Natural killer cell (primary cell): ENCODE measurements around the gene MACF1. TPM values are rescaled to one million over a fixed set of nuclear protein-coding genes. Genes with fewer than 3 reads are reported as not detected.
A peak's percentile ranks its signal among the peaks of the same experiment; 100 is the strongest.

Source experiments
- ATAC-seq, 3 donors: fragments of 150-1000 bp in 2 of 3; fragments of 200-7000 bp in 1 of 3; cut with Tn5 transposase; 1 replicate in 1 of 3; 2 replicates in 2 of 3; pipeline ENCODE4 v1.10.0; 2021; ENCODE audit warnings: mild to moderate bottlenecking in 2 of 3, moderate library complexity in 2 of 3
- DNase-seq, 2 donors: peaks; one replicate each; pipeline versions ENCODE4 v3.0.0 to v3.0.0-alpha.2; 2013 to 2021; ENCODE audit warnings: mixed read lengths in 1 of 2
- H3K27ac ChIP-seq: one replicate; pipeline ENCODE4 v1.5.1; 2013; ENCODE audit warnings: mild to moderate bottlenecking, low read length
- H3K27me3 ChIP-seq: one replicate; pipeline ENCODE4 v1.6.1; 2013; ENCODE audit warnings: low read length; ENCODE audit not compliant: control insufficient read depth, insufficient read depth
- H3K36me3 ChIP-seq: one replicate; pipeline ENCODE4 v1.6.1; 2013; ENCODE audit warnings: low read length; ENCODE audit not compliant: control insufficient read depth, insufficient read depth
- H3K4me1 ChIP-seq: one replicate; pipeline ENCODE4 v1.6.1; 2013; ENCODE audit warnings: low read length; ENCODE audit not compliant: control insufficient read depth, insufficient read depth
- H3K4me3 ChIP-seq: one replicate; pipeline ENCODE4 v1.5.1; 2013; ENCODE audit warnings: low read length
- H3K9me3 ChIP-seq: one replicate; pipeline ENCODE4 v1.6.1; 2013; ENCODE audit warnings: low read length; ENCODE audit not compliant: control insufficient read depth, insufficient read depth
- H3K27ac Mint-ChIP-seq, 2 donors: one replicate each; pipeline ENCODE4 v1.8.0; 2022; ENCODE audit warnings: mild to moderate bottlenecking in 2 of 2, mixed read lengths in 2 of 2, moderate library complexity in 1 of 2
- H3K27me3 Mint-ChIP-seq, 2 donors: one replicate each; pipeline ENCODE4 v1.8.0; 2022; ENCODE audit warnings: low read depth in 2 of 2, mixed read lengths in 2 of 2
- H3K36me3 Mint-ChIP-seq: one replicate; pipeline ENCODE4 v1.8.0; 2022; ENCODE audit warnings: mixed read lengths
- H3K4me1 Mint-ChIP-seq, 2 donors: one replicate each; pipeline ENCODE4 v1.8.0; 2022; ENCODE audit warnings: mixed read lengths in 2 of 2
- H3K4me3 Mint-ChIP-seq: one replicate; pipeline ENCODE4 v1.8.0; 2022; ENCODE audit warnings: mild to moderate bottlenecking, moderate library complexity, mixed read lengths
- H3K9me3 Mint-ChIP-seq, 2 donors: one replicate each; pipeline ENCODE4 v1.8.0; 2022; ENCODE audit warnings: mixed read lengths in 2 of 2
- WGBS: methylation state at CpG from one replicate; pipeline ENCODE4 v1.1.7; 2013; ENCODE audit warnings: missing lambda C conversion rate; ENCODE audit not compliant: insufficient coverage; 5-methylcytosine and 5-hydroxymethylcytosine counted together
- intact Hi-C: fragments of 100-400 bp; cut with micrococcal nuclease; formaldehyde crosslinking; loops from one replicate; pipeline ENCODE4 v1.14.2; 2022
- total RNA-seq, 4 donors: library from RNA; stranded (reverse); fragments of 120-200 nt in 1 of 4; gene quantifications; one replicate each; pipeline versions ENCODE4 v1.2.3 to v1.2.4, GENCODE V29; 2013 to 2022
- TF ChIP-seq, protein P1 (sequence below): fragments of 200-600 bp; IDR thresholded peaks from one replicate; pipeline ENCODE4 v1.8.0; 2022; ENCODE audit warnings: antibody characterized with exemption

MACF1 gene
- total RNA-seq, 3 donors from 2014 or later (not counting 1 experiment from before 2014, with no cell fraction given): 752 to 811 (median 752) TPM

DNA sequence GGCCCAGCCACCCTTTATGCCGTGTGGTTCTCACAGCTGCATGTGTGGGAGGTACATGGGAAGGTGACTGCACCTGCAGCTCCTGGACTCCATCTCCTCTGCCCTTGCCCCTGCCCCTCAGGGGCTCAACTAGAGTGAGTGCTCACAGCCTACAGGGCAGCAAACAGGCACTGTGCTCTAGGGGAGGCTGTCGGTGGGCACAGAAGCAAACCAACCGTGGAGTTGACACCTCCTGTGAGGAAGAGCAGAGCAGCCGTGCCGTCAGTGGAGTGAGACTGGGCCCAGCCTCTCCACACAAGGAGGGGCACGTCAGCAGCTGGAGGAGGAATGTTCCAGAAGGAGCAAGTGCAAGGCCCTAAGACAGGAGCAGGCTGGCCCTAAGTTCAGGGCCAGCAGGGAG, 319.7 kb downstream of the MACF1 start:
- Histone ChIP-seq H3K27ac (no peak overlapping the region), H3K9me3 (no peaks in the 10 kb centered on the region), H3K4me1 (peaks cover 34% of the 10 kb centered on the region), H3K36me3 (peaks cover 11% of the 10 kb centered on the region), H3K27me3 (peaks cover 2% of the 10 kb centered on the region), H3K4me3 (no peak overlapping the region)
- no peaks in the 10 kb centered on the region for H3K9me3 Mint-ChIP-seq
- TF ChIP-seq, protein P1, sequence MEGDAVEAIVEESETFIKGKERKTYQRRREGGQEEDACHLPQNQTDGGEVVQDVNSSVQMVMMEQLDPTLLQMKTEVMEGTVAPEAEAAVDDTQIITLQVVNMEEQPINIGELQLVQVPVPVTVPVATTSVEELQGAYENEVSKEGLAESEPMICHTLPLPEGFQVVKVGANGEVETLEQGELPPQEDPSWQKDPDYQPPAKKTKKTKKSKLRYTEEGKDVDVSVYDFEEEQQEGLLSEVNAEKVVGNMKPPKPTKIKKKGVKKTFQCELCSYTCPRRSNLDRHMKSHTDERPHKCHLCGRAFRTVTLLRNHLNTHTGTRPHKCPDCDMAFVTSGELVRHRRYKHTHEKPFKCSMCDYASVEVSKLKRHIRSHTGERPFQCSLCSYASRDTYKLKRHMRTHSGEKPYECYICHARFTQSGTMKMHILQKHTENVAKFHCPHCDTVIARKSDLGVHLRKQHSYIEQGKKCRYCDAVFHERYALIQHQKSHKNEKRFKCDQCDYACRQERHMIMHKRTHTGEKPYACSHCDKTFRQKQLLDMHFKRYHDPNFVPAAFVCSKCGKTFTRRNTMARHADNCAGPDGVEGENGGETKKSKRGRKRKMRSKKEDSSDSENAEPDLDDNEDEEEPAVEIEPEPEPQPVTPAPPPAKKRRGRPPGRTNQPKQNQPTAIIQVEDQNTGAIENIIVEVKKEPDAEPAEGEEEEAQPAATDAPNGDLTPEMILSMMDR: no peak
- no peaks in the 10 kb centered on the region for H3K36me3 Mint-ChIP-seq
- peaks cover 0 to 5% of the 10 kb centered on the region in 2 donors for H3K27me3 Mint-ChIP-seq
- no peak overlapping the region for H3K4me3 Mint-ChIP-seq
- intact Hi-C loops: no loop called here
- H3K4me1 Mint-ChIP-seq: peaks cover 8 to 24% of the 10 kb centered on the region in 2 donors
- WGBS: 73% methylated on average over 6 of the region's 6 CpGs
- peak overlapping the region in 1 of 2 donors; percentile 59 for H3K27ac Mint-ChIP-seq
- ATAC-seq (no peak), DNase-seq (no peak)

DNA sequence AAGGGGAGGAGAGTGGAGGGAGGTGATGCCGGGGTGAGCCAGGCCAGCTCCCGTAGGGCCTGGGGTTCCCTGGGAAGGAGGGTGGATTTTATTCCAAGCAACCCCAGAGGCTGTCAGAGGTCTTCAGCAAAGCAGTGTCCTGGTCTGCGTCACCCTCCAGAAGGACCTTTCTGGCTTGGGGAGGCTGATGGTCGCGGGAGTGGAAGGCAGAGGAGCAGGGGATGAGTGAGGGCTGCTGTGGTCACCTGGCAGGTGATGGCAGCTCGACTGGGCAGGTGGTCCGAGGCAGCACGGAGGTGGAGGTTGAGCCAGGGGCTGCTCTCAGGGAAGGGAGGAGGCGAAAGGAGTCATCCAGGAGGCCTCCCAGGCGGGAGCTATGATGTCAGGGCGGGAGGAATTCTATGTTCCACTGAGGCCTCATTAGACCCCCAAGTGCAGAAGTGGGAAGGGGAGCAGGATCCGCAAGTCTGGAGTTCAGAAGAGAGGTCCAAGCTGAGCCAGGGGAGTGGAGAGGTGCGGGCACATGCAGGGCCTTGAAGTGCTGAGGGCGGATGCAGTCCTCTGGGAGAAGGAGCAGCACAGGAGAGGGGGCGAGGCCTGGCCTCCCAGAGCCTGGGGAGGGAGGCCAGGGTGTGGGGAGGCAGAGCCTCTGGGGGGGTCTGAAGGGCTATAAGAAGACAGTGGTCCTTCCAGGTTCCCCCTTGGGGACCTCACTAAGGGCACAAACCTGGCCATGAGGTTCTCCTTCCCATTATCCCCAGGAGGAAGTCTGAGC, 320.3 kb downstream of the MACF1 start:
- Mint-ChIP-seq H3K27ac (peak overlapping the region in 1 of 2 donors; percentile 59), H3K9me3 (no peaks in the 10 kb centered on the region), H3K4me1 (peaks cover 8 to 24% of the 10 kb centered on the region in 2 donors), H3K4me3 (no peak overlapping the region), H3K27me3 (peaks cover 0 to 3% of the 10 kb centered on the region in 2 donors), H3K36me3 (peaks cover 4% of the 10 kb centered on the region)
- TF ChIP-seq, protein P1: no peak
- WGBS: 98% methylated on average over 15 of the region's 15 CpGs
- intact Hi-C loops: no loop called here
- Histone ChIP-seq H3K4me3 (no peak overlapping the region), H3K27ac (no peak overlapping the region), H3K27me3 (peaks cover 2% of the 10 kb centered on the region), H3K36me3 (peaks cover 12% of the 10 kb centered on the region), H3K4me1 (peaks cover 34% of the 10 kb centered on the region), H3K9me3 (no peaks in the 10 kb centered on the region)
- DNase-seq (no peak), ATAC-seq (no peak)

DNA sequence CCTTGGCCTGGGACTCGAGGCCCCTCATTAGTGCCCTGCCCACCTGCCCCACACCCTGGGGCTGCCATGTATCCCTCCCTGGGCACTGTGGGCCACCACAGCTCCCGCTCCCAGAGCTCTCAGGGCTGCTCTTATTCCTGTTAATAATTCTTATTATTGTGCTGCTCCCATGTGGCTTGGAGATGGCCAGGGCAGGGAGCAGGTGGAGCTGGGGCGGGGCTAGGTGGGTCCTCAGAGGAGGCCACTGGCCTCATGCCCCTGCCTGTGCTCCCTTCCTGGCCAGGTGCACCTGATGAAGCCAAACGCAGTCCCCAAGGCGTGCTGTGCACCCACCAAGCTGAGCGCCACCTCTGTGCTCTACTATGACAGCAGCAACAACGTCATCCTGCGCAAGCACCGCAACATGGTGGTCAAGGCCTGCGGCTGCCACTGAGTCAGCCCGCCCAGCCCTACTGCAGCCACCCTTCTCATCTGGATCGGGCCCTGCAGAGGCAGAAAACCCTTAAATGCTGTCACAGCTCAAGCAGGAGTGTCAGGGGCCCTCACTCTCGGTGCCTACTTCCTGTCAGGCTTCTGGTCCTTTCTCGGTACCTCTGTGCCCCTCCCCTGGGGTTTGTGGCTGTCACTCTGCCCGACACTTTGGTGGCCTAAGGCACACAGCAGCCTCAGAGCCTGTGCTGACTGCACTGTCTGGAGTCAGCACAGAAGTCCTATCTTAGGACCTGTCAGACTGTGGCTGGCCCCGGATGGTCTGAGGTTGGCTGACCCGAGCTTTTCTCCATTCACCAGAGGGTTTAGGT, 321.1 kb downstream of the MACF1 start:
- peak; percentile 64 to 74 for DNase-seq
- ATAC-seq: peak; percentile 90 to 96 (median 92)
- H3K4me1 ChIP-seq: peaks cover 34% of the 10 kb centered on the region
- intact Hi-C loops: no loop called here
- H3K27me3 ChIP-seq: peaks cover 2% of the 10 kb centered on the region
- Mint-ChIP-seq H3K9me3 (no peaks in the 10 kb centered on the region), H3K4me3 (peak overlapping the region; percentile 43), H3K4me1 (peaks cover 8 to 24% of the 10 kb centered on the region in 2 donors), H3K27me3 (peaks cover 0 to 3% of the 10 kb centered on the region in 2 donors), H3K27ac (peak overlapping the region; percentile 34 to 80), H3K36me3 (peaks cover 6% of the 10 kb centered on the region)
- H3K27ac ChIP-seq: no peak overlapping the region
- no peak overlapping the region for H3K4me3 ChIP-seq
- peaks cover 12% of the 10 kb centered on the region for H3K36me3 ChIP-seq
- WGBS: 50% methylated on average over 17 of the region's 17 CpGs
- TF ChIP-seq, protein P1: no peak
- no peaks in the 10 kb centered on the region for H3K9me3 ChIP-seq
